HG02981 (cell line): ENCODE results near the gene CRACR2A.

Experiments
- ATAC-seq: cut with Tn5 transposase; IDR thresholded peaks from one replicate; pipeline ENCODE4 v1.9.1; 2021; ENCODE audit warnings: mild to moderate bottlenecking, moderate library complexity; ENCODE audit not compliant: unreplicated experiment

The CRACR2A gene

GRCh38 chr12:3725388-3726115 lies 27.4 kb downstream of the CRACR2A start:
- ATAC-seq: no peak

GRCh38 chr12:3723916-3724805 lies 28.7 kb downstream of the CRACR2A start:
- ATAC-seq: no peak

GRCh38 chr12:3722368-3722767 lies 30.5 kb downstream of the CRACR2A start:
- no peak for ATAC-seq

GRCh38 chr12:3720772-3721171 lies 32.1 kb downstream of the CRACR2A start:
- ATAC-seq: no peak

GRCh38 chr12:3718100-3718499 lies 34.8 kb downstream of the CRACR2A start:
- ATAC-seq: no peak

GRCh38 chr12:3717283-3717898 lies 35.5 kb downstream of the CRACR2A start:
- no peak for ATAC-seq

GRCh38 chr12:3715999-3716398 lies 36.9 kb downstream of the CRACR2A start:
- ATAC-seq: no peak

GRCh38 chr12:3713947-3714346 lies 39.0 kb downstream of the CRACR2A start:
- ATAC-seq: no peak

GRCh38 chr12:3713483-3713882 lies 39.4 kb downstream of the CRACR2A start:
- ATAC-seq: no peak

- no peak for ATAC-seq
These were observed 40.5 kb downstream of the CRACR2A start for GRCh38 chr12:3712209-3712992.

- ATAC-seq: no peak
These were observed 47.6 kb downstream of the CRACR2A start for GRCh38 chr12:3705354-3705675.

- no peak for ATAC-seq
These were observed 48.2 kb downstream of the CRACR2A start for GRCh38 chr12:3704512-3705353.

- ATAC-seq: no peak
These were observed 52.0 kb downstream of the CRACR2A start for GRCh38 chr12:3700861-3701260.

- ATAC-seq: no peak
These were observed 54.5 kb downstream of the CRACR2A start for GRCh38 chr12:3698218-3698974.

GRCh38 chr12:3697311-3697870 lies 55.5 kb downstream of the CRACR2A start:
- no peak for ATAC-seq

GRCh38 chr12:3694673-3695072 lies 58.2 kb downstream of the CRACR2A start:
- no peak for ATAC-seq

GRCh38 chr12:3692616-3693365 lies 60.1 kb downstream of the CRACR2A start:
- ATAC-seq: no peak

GRCh38 chr12:3686463-3686862 lies 66.4 kb downstream of the CRACR2A start:
- ATAC-seq: no peak
